Measurements from ENCODE around the gene CAPN9. TPM values are rescaled to one million over a fixed set of nuclear protein-coding genes. Genes with fewer than 3 reads are reported as not detected.

The CAPN9 gene
- total and polyA plus RNA-seq, 8 donors: 0.84 to 5.0 (median 1.7) TPM

GRCh38 chr1:230701434-230701833 lies 45.8 kb upstream of the CAPN9 start:
- intact Hi-C loops (cut with DNase I): no loop called here
- Histone ChIP-seq H3K27ac (no peak overlapping the region), H3K9me3 (no peaks in the 10 kb centered on the region), H3K4me3 (no peak overlapping the region), H3K27me3 (no peaks in the 10 kb centered on the region), H3K36me3 (no peaks in the 10 kb centered on the region), H3K4me1 (no peaks in the 10 kb centered on the region)
- TF ChIP-seq, protein P1, sequence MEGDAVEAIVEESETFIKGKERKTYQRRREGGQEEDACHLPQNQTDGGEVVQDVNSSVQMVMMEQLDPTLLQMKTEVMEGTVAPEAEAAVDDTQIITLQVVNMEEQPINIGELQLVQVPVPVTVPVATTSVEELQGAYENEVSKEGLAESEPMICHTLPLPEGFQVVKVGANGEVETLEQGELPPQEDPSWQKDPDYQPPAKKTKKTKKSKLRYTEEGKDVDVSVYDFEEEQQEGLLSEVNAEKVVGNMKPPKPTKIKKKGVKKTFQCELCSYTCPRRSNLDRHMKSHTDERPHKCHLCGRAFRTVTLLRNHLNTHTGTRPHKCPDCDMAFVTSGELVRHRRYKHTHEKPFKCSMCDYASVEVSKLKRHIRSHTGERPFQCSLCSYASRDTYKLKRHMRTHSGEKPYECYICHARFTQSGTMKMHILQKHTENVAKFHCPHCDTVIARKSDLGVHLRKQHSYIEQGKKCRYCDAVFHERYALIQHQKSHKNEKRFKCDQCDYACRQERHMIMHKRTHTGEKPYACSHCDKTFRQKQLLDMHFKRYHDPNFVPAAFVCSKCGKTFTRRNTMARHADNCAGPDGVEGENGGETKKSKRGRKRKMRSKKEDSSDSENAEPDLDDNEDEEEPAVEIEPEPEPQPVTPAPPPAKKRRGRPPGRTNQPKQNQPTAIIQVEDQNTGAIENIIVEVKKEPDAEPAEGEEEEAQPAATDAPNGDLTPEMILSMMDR (IDR thresholded peaks at IDR 0.05): no peak
- ATAC-seq: no peak
- DNase-seq: no peak

DNA sequence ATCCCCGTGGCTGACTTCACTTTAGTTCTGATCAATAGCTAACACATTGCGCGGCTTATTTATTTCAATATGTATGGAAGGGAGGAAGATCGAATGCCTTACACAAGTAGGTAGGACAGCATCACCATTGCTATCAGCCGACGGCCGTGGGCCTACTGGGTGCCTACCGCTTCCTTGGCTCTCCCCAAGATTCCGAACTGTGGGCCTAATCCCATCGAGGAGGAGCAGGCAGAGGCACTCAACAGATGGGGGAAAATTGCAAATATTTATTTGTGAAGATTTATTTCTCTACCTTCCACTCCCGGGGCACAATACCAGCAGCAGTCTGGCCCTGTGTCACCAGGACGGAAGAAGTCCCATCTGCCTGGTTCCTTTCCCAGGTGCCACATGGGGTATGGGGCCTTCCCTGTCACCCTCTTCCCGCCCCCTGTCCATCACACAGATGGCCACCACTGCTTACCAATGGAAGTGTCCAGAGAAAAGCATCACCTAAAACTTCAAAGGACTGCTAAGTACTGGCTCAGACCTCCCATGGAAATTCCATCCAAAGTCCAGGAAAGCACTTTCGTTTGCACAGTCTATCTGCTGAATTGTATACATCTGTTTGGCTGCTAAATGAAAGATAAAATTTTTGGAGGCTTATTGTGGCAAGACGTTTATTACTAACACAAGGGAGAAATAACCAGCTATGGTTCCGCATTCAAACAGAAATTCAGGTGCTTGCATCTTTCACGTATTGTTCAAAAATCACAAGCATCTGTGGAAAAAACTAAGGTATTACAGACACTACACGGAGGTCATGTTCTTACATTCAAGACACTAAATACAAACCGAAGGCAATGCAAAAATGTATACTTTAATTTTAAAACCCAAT lies 45.1 kb upstream of the CAPN9 start:
- DNase-seq (no peak), ATAC-seq (no peak)
- intact Hi-C loops (cut with DNase I): no loop called here
- Histone ChIP-seq H3K4me1 (no peaks in the 10 kb centered on the region), H3K9me3 (no peaks in the 10 kb centered on the region), H3K4me3 (no peak overlapping the region), H3K27ac (no peak overlapping the region), H3K27me3 (no peaks in the 10 kb centered on the region), H3K36me3 (no peaks in the 10 kb centered on the region)
- TF ChIP-seq, protein P1 (IDR thresholded peaks at IDR 0.05): no peak

- intact Hi-C loops (cut with DNase I): no loop called here
- Histone ChIP-seq H3K36me3 (no peaks in the 10 kb centered on the region), H3K9me3 (no peaks in the 10 kb centered on the region), H3K27me3 (no peaks in the 10 kb centered on the region), H3K4me1 (no peaks in the 10 kb centered on the region), H3K4me3 (no peak overlapping the region), H3K27ac (no peak overlapping the region)
- no peak for ATAC-seq
- TF ChIP-seq, protein P1 (IDR thresholded peaks at IDR 0.05): no peak
- DNase-seq: no peak
Observed at GRCh38 chr1:230702934-230703678, 44.1 kb upstream of the CAPN9 start.

DNA sequence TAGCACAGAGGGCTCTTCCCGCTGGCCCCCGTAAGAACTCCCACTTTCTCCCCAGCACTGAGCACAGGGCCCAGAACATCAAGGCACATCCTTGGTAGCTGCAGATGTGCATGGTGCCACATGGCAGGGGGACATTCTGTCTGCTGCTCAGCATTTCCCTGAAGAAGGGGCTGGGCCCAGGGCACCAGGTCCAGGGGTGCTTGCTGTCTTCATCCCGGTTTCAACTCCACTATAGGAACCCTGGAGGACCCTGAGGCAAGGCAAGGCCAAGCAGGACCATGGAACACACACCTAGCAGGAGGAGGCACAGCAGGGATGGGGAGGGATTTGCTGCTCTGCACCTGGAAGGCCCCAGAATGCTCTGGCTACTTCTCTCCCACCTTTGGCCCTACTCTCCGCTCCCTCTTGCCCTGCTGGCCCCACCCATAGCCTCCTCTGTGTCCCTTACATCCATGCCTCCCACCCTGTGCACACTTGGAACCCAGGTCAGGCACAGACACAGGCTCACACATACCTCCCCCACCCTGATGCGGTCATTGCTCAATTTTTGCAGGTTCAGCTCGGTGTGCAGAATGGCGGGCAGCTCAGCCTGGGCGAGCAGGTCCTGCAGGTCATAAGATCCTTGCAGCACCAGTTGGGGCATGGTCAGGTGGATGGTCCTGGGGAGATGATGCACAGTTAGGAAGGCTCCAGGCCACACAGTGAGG lies 43.4 kb upstream of the CAPN9 start:
- TF ChIP-seq, protein P1 (IDR thresholded peaks at IDR 0.05): no peak
- H3K27ac ChIP-seq: no peak overlapping the region
- DNase-seq: no peak
- H3K36me3 ChIP-seq: no peaks in the 10 kb centered on the region
- intact Hi-C loops (cut with DNase I): no loop called here
- H3K4me3 ChIP-seq: no peak overlapping the region
- H3K4me1 ChIP-seq: no peaks in the 10 kb centered on the region
- ATAC-seq: no peak
- no peaks in the 10 kb centered on the region for H3K27me3 ChIP-seq
- H3K9me3 ChIP-seq: no peaks in the 10 kb centered on the region

DNA sequence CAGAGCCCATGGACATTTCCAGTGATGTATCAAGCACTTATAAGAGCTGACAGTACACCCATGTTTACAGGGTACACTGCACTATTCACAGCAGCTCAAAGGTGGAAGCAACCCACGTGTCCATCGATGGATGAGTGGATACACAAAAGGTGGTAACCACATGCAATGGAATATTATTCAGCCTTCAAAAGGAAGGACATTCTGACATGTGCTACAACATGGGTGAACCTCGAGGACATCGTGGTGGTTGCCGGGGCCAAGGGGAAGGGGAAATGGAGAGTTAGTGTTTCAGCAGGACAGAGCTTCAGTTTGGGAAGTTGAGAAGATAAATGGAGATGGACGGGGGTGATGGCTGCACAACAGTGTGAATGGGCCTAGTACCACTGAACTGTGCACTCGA lies 42.4 kb upstream of the CAPN9 start:
- Histone ChIP-seq H3K4me3 (no peak overlapping the region), H3K27me3 (no peaks in the 10 kb centered on the region), H3K36me3 (no peaks in the 10 kb centered on the region), H3K9me3 (no peaks in the 10 kb centered on the region), H3K27ac (no peak overlapping the region), H3K4me1 (no peaks in the 10 kb centered on the region)
- DNase-seq: no peak
- TF ChIP-seq, protein P1 (IDR thresholded peaks at IDR 0.05): no peak
- no peak for ATAC-seq
- intact Hi-C loops (cut with DNase I): no loop called here

Measured in left lung (tissue), 10 donors.